ENCODE results near the gene RDH5. TPM values are rescaled to one million over a fixed set of nuclear protein-coding genes. Genes with fewer than 3 reads are reported as not detected.

The RDH5 gene
- total RNA-seq, 4 donors from 2014 or later, result 13.8 to 23.0 (median 17.2) TPM

DNA sequence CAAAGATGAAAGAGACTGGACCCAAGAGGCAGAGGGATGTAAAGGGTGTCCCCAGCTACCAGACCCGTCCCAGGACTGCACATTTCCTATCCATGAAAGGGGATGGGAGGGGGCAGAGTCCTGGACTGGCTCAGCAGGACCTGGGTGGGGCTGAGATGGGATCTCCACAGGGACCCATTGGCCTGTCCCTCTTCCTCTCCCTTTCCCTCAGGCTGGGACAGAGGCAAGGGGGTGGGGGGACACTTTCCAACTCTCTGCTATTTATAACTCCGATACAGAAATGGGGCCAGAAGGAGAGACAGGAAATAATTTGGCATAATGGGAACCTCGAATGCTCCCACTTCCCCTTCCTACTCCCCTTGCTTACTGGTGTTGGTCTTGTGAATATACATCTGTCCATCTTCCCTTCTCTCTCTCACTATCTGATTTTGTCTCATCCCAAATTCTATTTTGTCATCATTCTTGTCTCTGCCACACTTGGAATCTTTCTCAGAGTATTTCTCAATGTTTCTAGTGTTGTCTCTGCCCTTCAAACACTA is 11.4 kb upstream of the RDH5 start:
- DNase-seq (ENCODE audit: extremely low spot score), result no peak
- intact Hi-C loops (cut with DNase I), result no loop called here
- Histone ChIP-seq H3K36me3 (no peaks in the 10 kb centered on the region), H3K27ac (replicated peaks in 1 of 4) (peak overlapping the region; percentile 89 to 100 (median 96)), H3K9me3 (no peaks in the 10 kb centered on the region), H3K27me3 (no peaks in the 10 kb centered on the region), H3K4me1 (peaks cover 33 to 90% (median 83%) of the 10 kb centered on the region in 4 donors), H3K4me3 (peak overlapping the region; percentile 71 to 86 (median 74))
- TF ChIP-seq POLR2A (IDR thresholded peaks at IDR 0.05; ENCODE audit: low read depth), result no peak
- TF ChIP-seq, protein P1, sequence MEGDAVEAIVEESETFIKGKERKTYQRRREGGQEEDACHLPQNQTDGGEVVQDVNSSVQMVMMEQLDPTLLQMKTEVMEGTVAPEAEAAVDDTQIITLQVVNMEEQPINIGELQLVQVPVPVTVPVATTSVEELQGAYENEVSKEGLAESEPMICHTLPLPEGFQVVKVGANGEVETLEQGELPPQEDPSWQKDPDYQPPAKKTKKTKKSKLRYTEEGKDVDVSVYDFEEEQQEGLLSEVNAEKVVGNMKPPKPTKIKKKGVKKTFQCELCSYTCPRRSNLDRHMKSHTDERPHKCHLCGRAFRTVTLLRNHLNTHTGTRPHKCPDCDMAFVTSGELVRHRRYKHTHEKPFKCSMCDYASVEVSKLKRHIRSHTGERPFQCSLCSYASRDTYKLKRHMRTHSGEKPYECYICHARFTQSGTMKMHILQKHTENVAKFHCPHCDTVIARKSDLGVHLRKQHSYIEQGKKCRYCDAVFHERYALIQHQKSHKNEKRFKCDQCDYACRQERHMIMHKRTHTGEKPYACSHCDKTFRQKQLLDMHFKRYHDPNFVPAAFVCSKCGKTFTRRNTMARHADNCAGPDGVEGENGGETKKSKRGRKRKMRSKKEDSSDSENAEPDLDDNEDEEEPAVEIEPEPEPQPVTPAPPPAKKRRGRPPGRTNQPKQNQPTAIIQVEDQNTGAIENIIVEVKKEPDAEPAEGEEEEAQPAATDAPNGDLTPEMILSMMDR (IDR thresholded peaks at IDR 0.05), result no peak
- peak; percentile 46 to 64 for TF ChIP-seq POLR2AphosphoS5 (IDR thresholded peaks at IDR 0.05)
- no peak for TF ChIP-seq EP300 (IDR thresholded peaks at IDR 0.05)
- WGBS, result 4% methylated on average over 3 of the region's 3 CpGs

DNA sequence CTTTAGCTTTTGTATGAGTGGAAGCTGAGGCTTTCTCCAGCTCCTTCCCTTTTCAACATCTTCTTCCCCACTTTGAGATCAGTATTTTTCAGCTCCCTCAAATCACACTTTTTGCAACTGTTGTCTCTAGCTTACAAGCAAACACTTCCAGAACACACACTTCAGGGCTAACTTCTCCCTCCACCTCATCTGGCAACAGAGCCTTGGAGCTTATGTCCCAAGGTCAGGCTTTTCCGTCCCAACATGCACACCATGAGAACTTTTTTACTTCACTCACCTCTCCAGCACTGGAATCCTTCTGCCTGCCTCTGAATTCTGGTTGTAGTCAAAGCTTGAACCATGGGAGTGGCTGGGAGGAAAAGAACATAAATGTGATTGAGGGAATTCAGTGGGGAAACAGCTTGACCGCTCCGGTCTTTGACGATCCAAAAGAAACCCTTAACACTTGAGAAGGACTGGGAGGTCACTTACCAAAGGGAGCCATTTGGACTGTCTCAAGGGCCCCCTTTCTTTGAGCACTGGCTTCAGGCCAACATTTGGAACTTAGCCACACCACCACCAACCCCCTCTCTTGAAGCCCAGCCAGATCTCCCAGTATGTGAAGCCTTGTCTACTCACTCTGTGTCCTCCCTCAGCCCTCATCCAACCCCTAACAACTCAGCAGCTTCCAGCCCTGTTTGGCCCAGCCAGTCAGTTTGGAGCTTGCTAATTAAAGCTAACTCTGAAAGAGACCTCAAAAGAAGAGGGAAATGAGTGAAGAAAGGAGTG is 8.2 kb upstream of the RDH5 start:
- no peak for TF ChIP-seq POLR2A (IDR thresholded peaks at IDR 0.05; ENCODE audit: low read depth)
- TF ChIP-seq, protein P1 (IDR thresholded peaks at IDR 0.05), result no peak
- no peak for TF ChIP-seq EP300 (IDR thresholded peaks at IDR 0.05)
- TF ChIP-seq POLR2AphosphoS5 (IDR thresholded peaks at IDR 0.05), result no peak
- no peak for DNase-seq (ENCODE audit: extremely low spot score)
- Histone ChIP-seq H3K4me1 (peaks cover 50 to 93% (median 90%) of the 10 kb centered on the region in 4 donors), H3K9me3 (no peaks in the 10 kb centered on the region), H3K27ac (replicated peaks in 1 of 4) (peak overlapping the region; percentile 89 to 100 (median 96)), H3K4me3 (peak overlapping the region in 3 of 4 donors; percentile 7 to 44 (median 27)), H3K36me3 (no peaks in the 10 kb centered on the region), H3K27me3 (no peaks in the 10 kb centered on the region)
- 63% methylated on average over 4 of the region's 4 CpGs for WGBS
- intact Hi-C loops (cut with DNase I), result no loop called here

DNA sequence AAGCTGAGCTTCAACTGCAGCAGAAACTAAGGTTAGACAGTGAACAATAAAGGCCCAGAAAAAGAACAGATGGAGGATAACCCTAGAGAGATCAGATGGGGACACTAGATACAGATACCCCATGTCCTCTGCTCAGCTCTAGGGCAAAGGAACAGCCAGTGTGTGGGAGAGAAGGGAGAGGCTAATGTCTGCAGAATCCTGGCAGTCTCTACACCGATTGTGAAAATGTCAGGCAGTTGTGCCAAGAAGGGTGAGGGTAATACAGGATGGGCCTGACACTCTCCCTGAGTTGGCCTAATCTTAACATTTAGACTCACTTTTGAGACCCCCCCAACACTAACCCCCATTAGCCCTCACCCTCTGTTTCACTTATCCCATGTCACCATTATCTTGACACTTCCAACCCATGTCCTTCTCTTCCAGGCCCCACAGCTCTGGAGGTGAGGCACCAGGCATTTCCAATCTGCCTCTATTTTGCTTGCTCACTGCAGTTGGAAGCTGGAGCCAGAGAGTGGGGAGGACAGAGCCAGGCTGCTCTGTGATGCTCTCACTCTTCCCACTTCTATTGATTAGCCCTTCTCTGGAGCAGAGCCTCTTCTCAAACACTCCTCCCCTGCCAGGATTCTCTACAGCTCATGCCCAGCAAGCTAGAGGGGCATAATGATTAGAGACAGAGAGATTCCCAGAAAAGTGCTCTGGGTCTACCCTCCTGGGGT is 7.3 kb upstream of the RDH5 start:
- no peak for TF ChIP-seq POLR2AphosphoS5 (IDR thresholded peaks at IDR 0.05)
- Histone ChIP-seq H3K27me3 (no peaks in the 10 kb centered on the region), H3K4me1 (peaks cover 56 to 94% (median 92%) of the 10 kb centered on the region in 4 donors), H3K9me3 (no peaks in the 10 kb centered on the region), H3K4me3 (peak overlapping the region in 1 of 4 donors; percentile 18), H3K36me3 (no peaks in the 10 kb centered on the region), H3K27ac (replicated peaks in 1 of 4) (peak overlapping the region; percentile 89 to 100 (median 96))
- intact Hi-C loops (cut with DNase I), result no loop called here
- WGBS, result 33% methylated on average over 1 of the region's 1 CpG
- DNase-seq (ENCODE audit: extremely low spot score), result no peak

GRCh38 chr12:55713721-55714120 is 6.5 kb upstream of the RDH5 start:
- no peaks in the 10 kb centered on the region for H3K9me3 ChIP-seq
- no peaks in the 10 kb centered on the region for H3K27me3 ChIP-seq
- WGBS, result 63% methylated on average over 2 of the region's 2 CpGs
- no peak overlapping the region for H3K4me3 ChIP-seq
- DNase-seq (ENCODE audit: extremely low spot score), result no peak
- H3K27ac ChIP-seq (replicated peaks in 1 of 4), result peak overlapping the region; percentile 89 to 100 (median 96)
- intact Hi-C loops (cut with DNase I), result no loop called here
- H3K4me1 ChIP-seq, result peaks cover 58 to 94% (median 92%) of the 10 kb centered on the region in 4 donors
- peaks cover 0 to 2% (median 0%) of the 10 kb centered on the region in 4 donors for H3K36me3 ChIP-seq
- no peak for TF ChIP-seq POLR2A (IDR thresholded peaks at IDR 0.05; ENCODE audit: low read depth)
- TF ChIP-seq, protein P1 (IDR thresholded peaks at IDR 0.05), result no peak
- TF ChIP-seq EP300 (IDR thresholded peaks at IDR 0.05), result no peak
- TF ChIP-seq POLR2AphosphoS5 (IDR thresholded peaks at IDR 0.05), result peak in 1 of 2 donors; percentile 28
